Panc1 (cell line): ENCODE measurements around the gene SETX. TPM values are rescaled to one million over a fixed set of nuclear protein-coding genes. Genes with fewer than 3 reads are reported as not detected.

Experiments used
- ATAC-seq: fragments of 200-7000 bp; cut with Tn5 transposase; 2 replicates; pipeline ENCODE4 v1.9.1; 2020; ENCODE audit warnings: mild to moderate bottlenecking, moderate library complexity
- BruUV-seq: library from RNA; stranded (reverse); fragments of 400-500 nt; replicated peaks from 2 replicates; lab custom pipeline; 2021; lab: Mats Ljungman, UMichigan
- CTCF ChIA-PET: fragments of 300-600 bp; sonication (Branson Sonifier 250); formaldehyde crosslinking; loops from one replicate; lab custom pipeline; 2022; ENCODE audit warnings: antibody characterized with exemption; lab: Charles Lee
- POLR2A ChIA-PET: fragments of 300-600 bp; sonication (Branson Sonifier 250); formaldehyde crosslinking; loops from one replicate; lab custom pipeline; 2022; ENCODE audit warnings: antibody characterized with exemption; lab: Charles Lee
- DNase-seq: peaks from one replicate; pipeline ENCODE4 v3.0.0-alpha.2; 2010; ENCODE audit warnings: low read depth, low spot score
- H3K27ac ChIP-seq: 2 replicates; pipeline ENCODE4 v1.5.1; 2011; ENCODE audit warnings: mild to moderate bottlenecking, low read length, inconsistent platforms
- H3K27me3 ChIP-seq: fragments of 200-500 bp; sonication (Bioruptor generic); 2 replicates; pipeline ENCODE4 v1.6.0; 2014; ENCODE audit warnings: low read length, inconsistent platforms; ENCODE audit not compliant: control insufficient read depth, insufficient read depth
- H3K36me3 ChIP-seq: fragments of 200-500 bp; sonication (Bioruptor generic); 2 replicates; pipeline ENCODE4 v1.5.1; 2014; ENCODE audit warnings: inconsistent platforms, mild to moderate bottlenecking, low read length, moderate library complexity; ENCODE audit not compliant: control insufficient read depth, insufficient read depth
- H3K4me1 ChIP-seq: 2 replicates; pipeline ENCODE4 v1.5.1; 2011; ENCODE audit warnings: inconsistent platforms, mild to moderate bottlenecking, low read length, moderate library complexity; ENCODE audit not compliant: control insufficient read depth, insufficient read depth
- H3K4me3 ChIP-seq, 2 experiments: 2 replicates each; pipeline ENCODE4 v1.5.1; 2011 to 2012; ENCODE audit warnings: low read depth in 2 of 2, low read length in 2 of 2, mild to moderate bottlenecking in 2 of 2, inconsistent platforms in 1 of 2, moderate library complexity in 1 of 2
- H3K9me3 ChIP-seq: fragments of 200-500 bp; sonication (Bioruptor generic); 2 replicates; pipeline ENCODE4 v1.5.1; 2014; ENCODE audit warnings: low read depth, mild to moderate bottlenecking, inconsistent platforms, low read length, moderate library complexity; ENCODE audit not compliant: control insufficient read depth, insufficient read depth
- CTCF ChIP-seq: fragments of 450-650 bp; IDR thresholded peaks from 2 replicates; pipeline ENCODE4 v1.5.1; 2017; ENCODE audit warnings: mild to moderate bottlenecking
- POLR2AphosphoS5 ChIP-seq: IDR thresholded peaks from 2 replicates; pipeline ENCODE4 v1.6.1; 2012; ENCODE audit warnings: mild to moderate bottlenecking, low read depth, low read length, moderate library complexity
- REST ChIP-seq, 2 experiments: IDR thresholded peaks; 2 replicates each; pipeline ENCODE4 v1.6.1; 2011 to 2012; ENCODE audit warnings: low read depth in 2 of 2, control low read depth in 1 of 2, low read length in 1 of 2, mild to moderate bottlenecking in 1 of 2, moderate library complexity in 1 of 2; ENCODE audit not compliant: insufficient read depth in 1 of 2
- SIN3A ChIP-seq: IDR thresholded peaks from 2 replicates; pipeline ENCODE4 v1.6.1; 2012; ENCODE audit warnings: low read depth, mild to moderate bottlenecking, low read length, moderate library complexity, borderline replicate concordance; ENCODE audit not compliant: insufficient read depth
- TCF7L2 ChIP-seq: IDR thresholded peaks from 2 replicates; pipeline ENCODE4 v1.6.1; 2011; ENCODE audit warnings: mild to moderate bottlenecking, low read depth, low read length, inconsistent platforms
- in situ Hi-C: cut with HindIII; loops from 2 replicates; pipeline ENCODE4 v1.10.0; 2016; ENCODE audit warnings: low sequenced_read_pairs, low pct_unique_long_range_greater_than_20kb
- intact Hi-C: fragments of 100-400 bp; cut with micrococcal nuclease; formaldehyde crosslinking; loops from one replicate; pipeline ENCODE4 v1.10.0; 2022; ENCODE audit not compliant: unreplicated experiment
- total RNA-seq: library from RNA; stranded (reverse); gene quantifications from one replicate; pipeline ENCODE4 v1.2.1, GENCODE V29; 2021; ENCODE audit not compliant: unreplicated experiment

SETX gene
- total RNA-seq, 1 experiment from 2014 or later: 28.1 TPM

- BruUV-seq: no TSS peak
- DNase-seq (no peak), ATAC-seq (peak; percentile 5)
- no peak for TF ChIP-seq POLR2AphosphoS5
- no peak for TF ChIP-seq CTCF
- no peak for TF ChIP-seq SIN3A
- TF ChIP-seq TCF7L2: no peak
- TF ChIP-seq REST (IDR thresholded peaks at IDR 0.05; ENCODE audit: insufficient read depth in 1 of 2, low read depth in 2 of 2, low read length in 1 of 2): no peak
- in situ Hi-C loops (no loop called here), intact Hi-C loops (no loop called here)
- ChIA-PET CTCF (no interaction called here), POLR2A (no interaction called here)
- Histone ChIP-seq H3K9me3 (no peaks in the 10 kb centered on the region), H3K4me1 (no peaks in the 10 kb centered on the region; the same call in none of the 2 replicates), H3K27me3 (no peaks in the 10 kb centered on the region), H3K27ac (no peak overlapping the region), H3K36me3 (no peaks in the 10 kb centered on the region), H3K4me3 (peak overlapping the region; percentile 42 to 58)
Measured at GRCh38 chr9:132241840-132242620, 112.8 kb downstream of the SETX start.

GRCh38 chr9:132241483-132241839 is 113.3 kb downstream of the SETX start:
- H3K4me3 ChIP-seq: peak overlapping the region; percentile 42 to 58
- ATAC-seq (no peak), DNase-seq (no peak)
- TF ChIP-seq TCF7L2 (no peak), CTCF (no peak), POLR2AphosphoS5 (no peak), SIN3A (no peak), REST (IDR thresholded peaks at IDR 0.05; ENCODE audit: insufficient read depth in 1 of 2, low read depth in 2 of 2, low read length in 1 of 2) (no peak)
- H3K27ac ChIP-seq: no peak overlapping the region
- no peaks in the 10 kb centered on the region for H3K9me3 ChIP-seq
- BruUV-seq: no TSS peak
- H3K4me1 ChIP-seq: no peaks in the 10 kb centered on the region; the same call in none of the 2 replicates
- ChIA-PET CTCF (interaction anchor here (0.6 kb wide), 1 partner anchor 484 kb away, joined by 3 read pairs; no protein-coding TSS in a partner anchor), POLR2A (no interaction called here)
- no peaks in the 10 kb centered on the region for H3K36me3 ChIP-seq
- H3K27me3 ChIP-seq: no peaks in the 10 kb centered on the region
- intact Hi-C loops (no loop called here), in situ Hi-C loops (no loop called here)
